T follicular helper cell (primary cell): ENCODE measurements around the gene TC2N.
"Not testable (repeated sequence)": the region's sequence is repeated elsewhere in the genome, so short reads cannot be mapped to it uniquely, and the experiment has no call there.

Experiments used
- DNase-seq: peaks from one replicate; pipeline ENCODE4 v3.0.0-alpha.2; 2020; ENCODE audit warnings: low read depth

TC2N gene

DNA sequence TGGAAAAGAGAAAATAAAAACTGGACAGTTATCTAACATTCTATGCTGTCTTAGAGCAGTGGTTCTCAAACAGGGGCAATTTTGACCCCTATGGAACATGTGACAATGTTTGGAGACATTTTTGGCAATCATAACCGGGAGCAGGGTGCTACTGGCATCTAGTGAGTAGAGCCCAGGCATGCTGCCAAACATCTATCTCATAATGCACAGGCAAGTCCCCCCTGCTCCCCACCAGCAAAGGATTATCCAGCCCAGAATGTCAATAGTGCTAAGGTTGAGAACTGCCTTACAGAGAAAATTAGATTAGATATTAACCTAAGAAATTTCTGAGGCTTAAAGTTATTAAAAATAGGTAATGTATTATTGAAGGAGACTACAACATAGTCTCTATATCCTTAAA lies 112.5 kb downstream of the TC2N start:
- no peak for DNase-seq

DNA sequence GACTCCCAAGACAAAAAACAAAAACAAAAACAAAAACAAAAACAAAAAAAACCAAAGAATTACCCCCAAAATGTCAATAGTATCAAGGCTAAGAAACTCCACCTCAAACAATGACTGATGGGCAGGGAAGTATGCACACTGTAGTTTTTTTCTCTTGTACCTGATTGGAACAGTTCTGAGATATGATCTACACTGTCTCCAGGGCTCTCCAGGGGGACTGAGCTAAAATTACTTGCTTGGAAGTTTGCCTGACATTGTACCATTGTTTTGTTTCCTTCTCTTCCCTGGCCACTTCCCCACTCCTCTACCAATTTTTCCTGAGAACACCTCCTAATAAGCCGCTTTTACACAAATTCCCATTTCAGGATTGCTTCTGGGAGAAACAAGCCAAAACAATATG lies 113.2 kb downstream of the TC2N start:
- DNase-seq: no peak

- DNase-seq: no peak
Observed at GRCh38 chr14:91753501-91754128, 113.7 kb downstream of the TC2N start.

DNA sequence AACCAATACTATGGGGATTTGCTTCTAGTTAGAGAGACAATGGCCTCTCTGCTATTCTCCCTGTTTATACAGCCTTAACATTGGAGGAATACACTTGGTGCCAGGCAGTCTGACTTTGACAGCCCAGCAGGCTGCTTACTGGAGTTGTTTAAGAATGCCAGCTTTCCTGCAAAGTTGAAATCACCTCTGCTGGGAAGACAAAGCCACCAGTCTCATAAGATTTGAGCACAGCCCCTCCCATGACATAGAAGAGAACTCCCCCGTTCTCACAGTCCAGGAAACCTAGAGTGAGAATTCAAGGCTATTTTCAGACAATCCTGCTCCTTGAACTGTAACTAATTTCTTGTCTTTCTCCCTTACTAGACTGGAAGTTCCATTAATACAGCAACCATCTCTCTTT lies 114.4 kb downstream of the TC2N start:
- no peak for DNase-seq

GRCh38 chr14:91751719-91752118 lies 115.6 kb downstream of the TC2N start:
- DNase-seq: no peak

DNA sequence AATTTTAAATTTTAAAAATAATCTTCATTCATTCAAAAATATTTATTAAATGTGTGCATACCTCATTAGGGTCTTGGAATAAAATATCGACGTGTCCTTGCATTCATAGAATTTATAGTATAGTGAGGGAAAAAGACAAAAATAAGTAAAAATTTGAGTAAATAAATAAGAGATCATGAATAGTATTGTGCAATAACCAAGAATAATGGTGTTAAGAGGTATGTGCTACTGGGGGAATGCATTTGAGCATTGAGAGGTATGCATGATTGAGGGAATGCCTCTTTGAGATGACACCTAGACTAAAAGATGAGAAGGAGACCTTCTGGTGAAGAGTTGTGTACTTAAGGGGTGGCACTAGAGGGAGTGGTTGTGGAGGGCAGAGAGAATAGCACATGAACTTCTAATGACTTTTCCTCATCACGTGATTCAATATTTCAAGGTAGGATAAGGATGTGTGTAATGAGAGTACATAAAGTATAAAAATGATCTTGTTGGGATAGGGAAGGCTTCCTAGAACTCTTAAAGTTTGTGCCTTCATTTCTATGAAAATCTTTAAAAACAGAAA lies 116.6 kb downstream of the TC2N start:
- no peak for DNase-seq

- no peak for DNase-seq
Observed at GRCh38 chr14:91749868-91750267, 117.5 kb downstream of the TC2N start.

- DNase-seq: no peak
Observed at GRCh38 chr14:91748049-91748448, 119.3 kb downstream of the TC2N start.

DNA sequence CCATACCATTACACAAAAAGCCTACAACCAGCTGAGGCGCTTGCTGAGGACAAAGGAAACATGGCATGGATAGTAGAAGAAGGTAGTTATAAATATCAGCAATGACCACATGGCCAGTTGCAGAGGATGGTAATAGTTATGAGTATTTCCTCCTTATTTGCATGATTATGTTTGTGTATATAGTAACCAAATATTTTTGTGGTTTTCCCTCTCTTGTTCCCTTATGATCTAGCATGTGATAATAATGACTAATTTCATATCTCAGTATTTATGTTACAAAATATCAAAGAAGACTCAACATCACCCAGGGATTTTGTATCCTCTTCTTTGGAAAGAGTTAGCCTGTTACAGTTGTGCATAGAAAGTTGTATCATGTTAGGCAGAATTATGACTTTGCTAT lies 122.0 kb downstream of the TC2N start:
- no peak for DNase-seq

- no peak for DNase-seq
Observed at GRCh38 chr14:91744068-91744480, 123.3 kb downstream of the TC2N start.

DNA sequence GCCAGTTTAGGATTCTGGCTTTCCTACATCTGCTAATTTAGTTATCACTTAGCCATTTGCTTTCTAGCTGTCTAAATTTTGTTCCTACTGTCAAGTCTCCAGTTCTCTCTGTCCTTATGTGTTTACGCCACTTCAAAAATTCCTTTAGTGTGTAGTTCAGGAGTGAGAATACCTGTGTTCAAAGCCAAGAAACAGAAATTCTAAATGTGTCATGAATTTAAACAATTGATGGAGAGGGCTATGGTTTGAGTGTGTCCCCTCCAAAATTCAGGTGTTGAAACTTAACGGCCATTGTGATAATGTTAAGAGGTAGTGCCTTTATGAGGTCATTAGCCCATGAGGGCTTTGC lies 124.1 kb downstream of the TC2N start:
- no peak for DNase-seq

GRCh38 chr14:91742621-91743304 lies 124.6 kb downstream of the TC2N start:
- DNase-seq: no peak

GRCh38 chr14:91739867-91740266 lies 127.5 kb downstream of the TC2N start:
- DNase-seq: not testable (repeated sequence)

- DNase-seq: no peak
Observed at GRCh38 chr14:91737619-91738018, 129.7 kb downstream of the TC2N start.

GRCh38 chr14:91732859-91733477 lies 134.4 kb downstream of the TC2N start:
- DNase-seq: no peak

DNA sequence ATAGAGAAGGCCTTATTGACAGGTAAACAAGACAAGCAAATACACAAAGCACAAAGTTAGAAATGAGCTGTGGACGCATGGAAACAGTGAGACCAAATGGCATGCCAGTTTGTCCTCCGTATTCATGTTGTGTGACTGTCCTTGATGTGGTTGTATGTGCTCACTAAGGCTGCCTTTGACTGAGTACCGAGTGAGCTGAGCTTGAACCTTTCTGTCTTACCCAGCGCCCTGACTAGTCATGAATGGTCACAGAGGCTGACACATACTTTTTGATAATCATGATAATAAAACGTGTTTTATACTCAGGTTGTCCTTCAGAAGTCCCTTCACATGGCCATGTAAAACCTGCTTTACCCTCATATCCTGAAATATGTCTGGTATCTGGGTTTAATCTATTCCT lies 134.9 kb downstream of the TC2N start:
- DNase-seq: no peak

DNA sequence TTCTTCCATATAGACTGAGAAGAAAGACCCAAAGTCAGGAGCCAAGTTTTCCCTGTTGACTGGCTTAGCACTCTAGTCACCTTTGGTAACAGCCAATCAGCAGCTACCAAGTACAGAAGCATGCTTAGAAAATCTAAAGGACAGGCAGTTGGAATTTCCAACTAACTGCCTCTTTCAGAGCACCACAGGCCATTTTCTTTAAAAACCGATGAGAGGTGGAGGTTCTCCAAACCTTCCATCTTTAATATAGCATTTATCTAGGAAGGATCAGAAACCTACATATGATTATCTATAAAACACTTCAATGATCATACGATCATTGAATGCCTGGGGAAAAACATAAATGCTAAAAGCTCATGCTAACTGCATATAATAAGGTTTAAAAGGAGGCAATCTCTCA lies 135.3 kb downstream of the TC2N start, which contains the start of gene CATSPERB:
Gene CATSPERB, minus strand, starts transcription at position 101 of the 400 bp plus-strand sequence. CDS start 2,607 bp downstream, outside the sequence.
- no peak for DNase-seq

- DNase-seq: no peak
Observed at GRCh38 chr14:91731018-91731417, 136.3 kb downstream of the TC2N start.

GRCh38 chr14:91729756-91730155 lies 137.6 kb downstream of the TC2N start:
- no peak for DNase-seq
